Fibroblast of pulmonary artery (primary cell): ENCODE results near the gene ECHS1.
A peak's percentile ranks its signal among the peaks of the same experiment; 100 is the strongest.

Experiments used
- DNase-seq: peaks from one replicate; pipeline ENCODE4 v3.0.0-alpha.2; 2010; ENCODE audit warnings: low read depth
- H3K4me3 ChIP-seq: replicated peaks from 2 replicates; pipeline ENCODE4 v1.5.1; 2011; ENCODE audit warnings: low read depth, mild to moderate bottlenecking, control low read depth, low read length, moderate library complexity
- TF ChIP-seq, protein P1 (sequence below): IDR thresholded peaks from 2 replicates; pipeline ENCODE4 v1.5.1; 2011; ENCODE audit warnings: mild to moderate bottlenecking, control low read depth, low read length, inconsistent platforms; ENCODE audit errors: missing control alignments

Gene ECHS1

DNA sequence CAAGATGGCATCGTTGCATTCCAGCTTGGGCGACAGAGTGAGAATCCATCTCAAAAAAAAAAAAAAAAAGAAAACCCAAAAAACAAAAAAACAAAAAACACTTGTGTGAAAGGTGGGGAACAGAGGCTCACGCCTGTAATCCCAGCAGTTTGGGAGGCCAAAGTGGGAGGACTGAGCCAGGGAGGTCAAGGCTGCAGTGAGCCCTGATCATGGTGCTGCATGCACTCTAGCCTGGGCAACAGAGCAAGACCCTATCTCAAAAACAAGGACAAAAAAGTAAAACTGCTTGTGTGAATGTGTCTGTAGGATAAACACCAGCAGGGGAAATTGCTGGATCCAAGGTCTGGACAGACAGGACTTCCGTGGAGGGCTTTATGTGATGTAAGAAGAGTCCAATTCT is 10.4 kb upstream of the ECHS1 start:
- TF ChIP-seq, protein P1, sequence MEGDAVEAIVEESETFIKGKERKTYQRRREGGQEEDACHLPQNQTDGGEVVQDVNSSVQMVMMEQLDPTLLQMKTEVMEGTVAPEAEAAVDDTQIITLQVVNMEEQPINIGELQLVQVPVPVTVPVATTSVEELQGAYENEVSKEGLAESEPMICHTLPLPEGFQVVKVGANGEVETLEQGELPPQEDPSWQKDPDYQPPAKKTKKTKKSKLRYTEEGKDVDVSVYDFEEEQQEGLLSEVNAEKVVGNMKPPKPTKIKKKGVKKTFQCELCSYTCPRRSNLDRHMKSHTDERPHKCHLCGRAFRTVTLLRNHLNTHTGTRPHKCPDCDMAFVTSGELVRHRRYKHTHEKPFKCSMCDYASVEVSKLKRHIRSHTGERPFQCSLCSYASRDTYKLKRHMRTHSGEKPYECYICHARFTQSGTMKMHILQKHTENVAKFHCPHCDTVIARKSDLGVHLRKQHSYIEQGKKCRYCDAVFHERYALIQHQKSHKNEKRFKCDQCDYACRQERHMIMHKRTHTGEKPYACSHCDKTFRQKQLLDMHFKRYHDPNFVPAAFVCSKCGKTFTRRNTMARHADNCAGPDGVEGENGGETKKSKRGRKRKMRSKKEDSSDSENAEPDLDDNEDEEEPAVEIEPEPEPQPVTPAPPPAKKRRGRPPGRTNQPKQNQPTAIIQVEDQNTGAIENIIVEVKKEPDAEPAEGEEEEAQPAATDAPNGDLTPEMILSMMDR: no peak
- no peak for DNase-seq
- no peak overlapping the region for H3K4me3 ChIP-seq

DNA sequence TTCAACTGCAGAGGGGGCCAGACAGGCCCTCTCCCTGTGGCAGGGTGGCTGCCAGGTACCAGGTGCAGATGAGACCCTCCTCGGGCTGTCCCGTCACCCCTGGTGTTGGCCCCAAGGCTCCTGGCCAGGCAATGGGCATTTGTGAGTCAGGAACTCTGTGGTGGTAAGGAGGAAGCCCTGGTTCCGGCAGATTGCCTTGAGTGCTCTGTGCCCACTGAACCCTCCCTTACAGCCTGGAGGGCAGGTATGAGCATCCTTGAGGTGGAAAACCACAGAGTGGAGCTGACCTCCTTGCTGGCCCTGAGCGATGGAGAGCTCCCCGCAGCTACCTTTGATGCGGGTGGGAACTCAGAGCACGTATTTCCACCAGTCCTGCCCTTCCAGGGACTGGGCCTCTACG is 7.9 kb upstream of the ECHS1 start:
- TF ChIP-seq, protein P1: no peak
- no peak overlapping the region for H3K4me3 ChIP-seq
- no peak for DNase-seq

DNA sequence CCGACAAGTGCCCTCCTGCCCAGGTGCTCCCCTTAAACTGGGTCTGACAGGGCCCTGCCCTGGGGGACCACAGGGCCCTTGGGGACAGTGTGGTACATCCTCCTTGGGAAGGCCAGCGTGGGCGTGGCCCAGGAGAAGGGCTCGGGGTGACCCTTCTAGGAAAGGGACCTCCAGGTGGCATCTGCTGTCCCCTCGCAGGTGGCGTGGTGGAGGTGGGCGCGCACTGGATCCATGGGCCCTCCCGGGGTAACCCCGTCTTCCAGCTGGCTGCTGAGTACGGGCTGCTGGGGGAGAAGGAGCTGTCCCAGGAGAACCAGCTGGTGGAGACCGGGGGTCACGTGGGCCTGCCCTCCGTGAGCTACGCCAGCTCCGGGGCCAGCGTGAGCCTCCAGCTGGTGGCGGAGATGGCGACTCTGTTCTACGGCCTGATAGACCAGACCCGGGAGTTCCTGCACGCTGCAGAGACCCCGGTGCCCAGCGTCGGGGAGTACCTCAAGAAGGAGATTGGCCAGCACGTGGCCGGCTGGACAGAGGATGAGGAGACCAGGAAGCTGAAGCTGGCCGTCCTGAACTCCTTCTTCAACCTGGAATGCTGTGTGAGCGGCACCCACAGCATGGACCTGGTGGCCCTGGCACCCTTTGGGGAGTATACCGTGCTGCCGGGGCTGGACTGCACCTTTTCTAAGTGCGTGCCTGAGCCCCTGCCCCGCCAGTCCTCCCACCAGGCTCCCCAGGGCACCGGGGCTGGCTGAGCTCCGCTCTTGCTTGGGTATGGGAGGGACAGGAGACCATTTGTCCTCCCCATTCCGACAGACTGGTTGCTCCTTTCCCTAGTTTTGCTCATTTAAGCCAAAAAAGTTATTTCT is 6.9 kb upstream of the ECHS1 start:
- no peak for DNase-seq
- TF ChIP-seq, protein P1: no peak
- peak overlapping the region; percentile 56 for H3K4me3 ChIP-seq

DNA sequence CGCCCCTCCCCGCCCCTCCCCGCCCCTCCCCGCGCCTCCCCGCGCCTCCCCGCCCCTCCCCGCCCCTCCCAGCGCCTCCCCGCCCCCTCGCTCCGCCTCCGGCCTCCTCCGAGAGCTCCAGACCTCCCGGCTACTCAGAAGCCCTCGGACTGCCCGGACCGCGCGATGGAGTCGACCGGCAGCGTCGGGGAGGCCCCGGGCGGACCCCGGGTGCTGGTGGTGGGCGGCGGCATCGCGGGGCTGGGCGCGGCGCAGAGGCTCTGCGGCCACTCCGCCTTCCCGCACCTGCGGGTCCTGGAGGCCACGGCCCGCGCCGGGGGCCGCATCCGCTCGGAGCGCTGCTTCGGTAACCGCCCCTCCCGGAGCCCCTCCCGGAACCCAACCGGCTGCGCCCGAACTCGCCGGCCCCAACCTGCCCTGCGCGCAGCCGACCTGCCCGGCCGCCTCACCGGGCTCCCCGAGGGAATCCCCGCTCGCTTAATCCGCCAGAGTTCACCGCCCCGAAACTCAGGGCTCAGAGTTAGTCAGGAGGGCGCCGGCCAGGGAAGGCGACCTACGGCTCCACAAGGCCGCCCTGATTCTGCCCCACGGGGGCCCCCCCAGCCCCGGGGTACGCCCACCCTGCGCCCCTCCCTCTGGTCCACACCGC is 6.1 kb upstream of the ECHS1 start, which contains the start of gene PAOX:
Gene PAOX, plus strand, starts transcription at position 111 of the 649 bp plus-strand sequence. Its CDS starts 55 bp downstream, at position 166.
- DNase-seq: peak; percentile 67
- TF ChIP-seq, protein P1: no peak
- peak within 1 kb of the TSS; percentile 67 for H3K4me3 ChIP-seq

DNA sequence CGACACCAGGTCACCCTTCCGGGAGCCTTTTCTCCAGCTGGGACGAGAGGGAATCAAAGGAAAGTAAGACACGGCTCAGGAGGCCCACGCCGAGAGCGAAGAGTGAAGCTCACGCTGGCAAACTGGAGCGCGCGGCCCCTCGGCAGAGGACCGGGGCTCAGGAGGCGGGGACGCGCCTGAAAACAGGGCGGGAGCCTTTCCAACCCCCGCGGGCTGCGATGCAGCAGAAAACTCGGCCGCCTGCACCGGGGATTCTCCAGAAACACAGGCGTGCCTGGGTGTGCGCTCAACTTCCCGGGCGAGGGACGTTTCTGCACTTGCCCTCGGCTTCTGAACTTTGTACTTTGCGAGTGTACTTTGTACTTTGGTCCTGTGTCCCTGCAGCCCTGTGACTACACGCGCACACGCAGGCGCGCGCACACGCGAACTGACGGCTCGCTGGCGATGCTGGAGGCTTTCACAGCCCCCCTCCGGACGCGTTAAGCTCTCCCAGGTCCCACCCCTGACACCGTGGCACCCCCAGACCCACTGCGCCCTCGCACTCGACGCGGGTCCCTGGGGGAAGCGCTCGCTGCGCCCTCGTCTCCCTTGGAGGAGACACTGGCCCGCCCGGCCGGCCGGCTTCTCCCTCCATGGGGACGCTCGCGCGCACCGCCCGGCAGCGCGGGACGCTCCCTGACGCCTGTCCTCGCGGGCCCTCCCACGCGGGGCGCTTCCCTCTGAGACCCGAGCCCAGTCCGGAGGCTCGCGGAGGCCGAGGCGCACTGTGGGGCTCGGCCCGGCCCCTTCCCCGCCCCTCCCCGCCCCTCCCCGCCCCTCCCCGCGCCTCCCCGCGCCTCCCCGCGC is 5.3 kb upstream of the ECHS1 start:
- TF ChIP-seq, protein P1: no peak
- peak; percentile 41 for DNase-seq
- H3K4me3 ChIP-seq: peak overlapping the region; percentile 67

DNA sequence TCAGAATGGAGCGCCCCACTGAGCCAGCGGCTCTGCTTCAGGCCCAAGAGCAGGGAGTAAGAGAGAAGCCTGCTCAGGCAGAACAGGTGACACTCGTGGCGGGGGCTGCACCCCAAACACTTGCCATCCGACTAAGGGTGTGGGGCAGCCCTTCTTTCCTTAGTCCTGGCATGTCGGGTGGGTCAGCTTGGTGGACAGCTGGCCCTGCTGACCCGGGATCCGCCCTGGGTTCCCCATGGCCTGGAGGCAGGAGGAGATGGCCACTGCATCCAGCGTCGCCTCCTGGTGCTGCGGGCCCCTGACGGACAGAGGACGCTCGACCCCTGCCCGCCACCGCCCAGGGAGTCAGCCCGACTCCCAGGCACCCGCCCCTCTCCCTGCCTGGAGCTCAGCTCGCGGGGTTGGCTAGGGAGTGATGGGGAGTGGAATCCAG is 4.7 kb upstream of the ECHS1 start:
- peak overlapping the region; percentile 67 for H3K4me3 ChIP-seq
- no peak for DNase-seq
- TF ChIP-seq, protein P1: no peak
